ENCODE data around the gene CDHR5. TPM values are rescaled to one million over a fixed set of nuclear protein-coding genes. Genes with fewer than 3 reads are reported as not detected.

CDHR5 gene
- total and polyA plus RNA-seq, 9 of the 15 experiments (the other 6 are each of a cell fraction or from before 2014, with no cell fraction given) = 0.16 TPM; not detected in 8

- no peak for TF ChIP-seq ZNF175 (CRISPR knock-in tag; IDR thresholded peaks at IDR 0.05; ENCODE audit: low read depth)
- TF ChIP-seq FOXK2 (conservative IDR thresholded peaks at IDR 0.05 in 1 of 2, IDR thresholded peaks at IDR 0.05 in 1 of 2; ENCODE audit: low read depth in 2 of 2) = peak in 1 of 2 experiments; percentile 100; a peak in 2 of 4 replicates
- no peak for TF ChIP-seq BRF2 (IDR thresholded peaks at IDR 0.05; ENCODE audit: borderline replicate concordance, insufficient read depth, insufficient read length)
- TF ChIP-seq MAX (CRISPR knock-in tag; IDR thresholded peaks at IDR 0.05) = peak; percentile 41; the same call in 1 of the 2 replicates
- TF ChIP-seq FOXP1 (CRISPR knock-in tag; IDR thresholded peaks at IDR 0.05) = peak; percentile 60; the same call in 1 of the 2 replicates
- TF ChIP-seq CBX2 (IDR thresholded peaks at IDR 0.05; ENCODE audit: insufficient read depth, low read length, poor library complexity, severe bottlenecking) = no peak
- peak; percentile 32; the same call in 1 of the 2 replicates for TF ChIP-seq ZBTB33 (CRISPR knock-in tag; IDR thresholded peaks at IDR 0.05)
- no peak; the same call in 1 of the 2 replicates for TF ChIP-seq ZNF592 (IDR thresholded peaks at IDR 0.05)
- 0 out of 2 replicates have a peak, but pooled peaks have one; percentile 31 for TF ChIP-seq FOSL1 (tag; conservative IDR thresholded peaks at IDR 0.05)
- TF ChIP-seq RFX5 (IDR thresholded peaks at IDR 0.05; ENCODE audit: low read depth, low read length) = no peak
- TF ChIP-seq ESRRA (IDR thresholded peaks at IDR 0.05; ENCODE audit: borderline replicate concordance, low read depth) = peak; percentile 68
- peak; percentile 84 for TF ChIP-seq C11orf30 (IDR thresholded peaks at IDR 0.05; ENCODE audit: low read depth)
- peak; percentile 44 for TF ChIP-seq POU5F1 (IDR thresholded peaks at IDR 0.05; ENCODE audit: borderline replicate concordance, low read depth, low read length, partially characterized antibody)
- TF ChIP-seq ZBTB34 (CRISPR knock-in tag; IDR thresholded peaks at IDR 0.05) = no peak
- peak; percentile 91 for TF ChIP-seq RBFOX2 (IDR thresholded peaks at IDR 0.05; ENCODE audit: low read depth, low read length)
- peak; percentile 97 for TF ChIP-seq MBD2 (IDR thresholded peaks at IDR 0.05; ENCODE audit: borderline replicate concordance, low read depth)
Measured at GRCh38 chr11:575996-576768, 48.6 kb downstream of the CDHR5 start, which contains the start of gene PHRF1 (continued).
